Hematopoietic multipotent progenitor cell treated with erythropoietin and hydrocortisone succinate and interleukin-3 and kit ligand, for 17 days (in vitro differentiated cells): ENCODE data around the gene GRM6.

ENCODE experiments used
- DNase-seq: peaks from one replicate; pipeline ENCODE4 v3.0.0-alpha.2; 2015; ENCODE audit warnings: low spot score

Gene GRM6

DNA sequence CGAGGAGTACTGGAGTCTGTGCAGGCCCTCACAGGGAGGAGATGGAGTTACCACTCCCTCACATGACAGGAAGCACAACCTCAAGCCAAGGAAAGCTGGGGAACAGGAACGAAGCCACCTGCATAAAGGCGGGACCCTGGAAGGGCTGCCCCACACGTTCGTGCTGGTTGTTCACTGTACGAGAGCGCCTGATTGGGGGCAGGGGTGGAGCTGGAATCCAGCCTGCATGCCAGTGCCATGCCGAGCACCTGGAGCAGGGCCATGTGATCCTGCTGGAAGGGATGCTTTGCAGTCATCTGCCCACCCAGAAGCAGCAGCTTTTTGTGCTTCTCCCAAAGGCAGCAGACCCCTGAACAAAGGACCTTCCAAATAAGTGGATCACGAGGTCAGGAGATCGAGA, 11.4 kb downstream of the GRM6 start:
- no peak for DNase-seq

- DNase-seq: no peak
Observed at GRCh38 chr5:178982941-178983340, 12.2 kb downstream of the GRM6 start.

GRCh38 chr5:178981381-178981780, 13.7 kb downstream of the GRM6 start:
- DNase-seq: no peak

DNA sequence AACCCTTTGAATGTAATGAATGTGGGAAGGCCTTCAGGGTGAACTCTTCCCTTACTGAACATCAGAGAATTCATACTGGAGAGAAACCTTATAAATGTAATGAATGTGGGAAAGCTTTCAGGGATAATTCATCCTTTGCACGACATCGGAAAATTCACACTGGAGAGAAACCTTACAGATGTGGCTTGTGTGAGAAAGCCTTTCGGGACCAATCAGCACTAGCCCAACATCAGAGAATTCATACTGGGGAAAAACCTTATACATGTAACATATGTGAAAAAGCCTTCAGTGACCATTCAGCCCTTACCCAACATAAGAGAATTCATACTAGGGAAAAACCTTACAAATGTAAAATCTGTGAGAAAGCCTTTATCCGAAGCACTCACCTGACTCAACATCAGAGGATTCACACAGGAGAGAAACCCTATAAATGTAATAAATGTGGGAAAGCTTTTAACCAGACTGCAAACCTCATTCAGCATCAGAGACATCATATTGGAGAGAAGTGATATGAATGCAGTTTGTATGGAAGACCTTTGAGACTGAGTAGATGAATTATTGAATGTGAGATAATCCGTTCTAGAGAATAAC, 29.6 kb downstream of the GRM6 start:
- DNase-seq: no peak

- DNase-seq: no peak
Observed at GRCh38 chr5:178941361-178941760, 53.8 kb downstream of the GRM6 start.

GRCh38 chr5:178940569-178941360, 54.4 kb downstream of the GRM6 start, which contains the start of gene ZNF454:
ZNF454 (plus strand) TSS chr5:178941198; CDS start chr5:178942792, 1,594 bp downstream.
- DNase-seq: no peak

DNA sequence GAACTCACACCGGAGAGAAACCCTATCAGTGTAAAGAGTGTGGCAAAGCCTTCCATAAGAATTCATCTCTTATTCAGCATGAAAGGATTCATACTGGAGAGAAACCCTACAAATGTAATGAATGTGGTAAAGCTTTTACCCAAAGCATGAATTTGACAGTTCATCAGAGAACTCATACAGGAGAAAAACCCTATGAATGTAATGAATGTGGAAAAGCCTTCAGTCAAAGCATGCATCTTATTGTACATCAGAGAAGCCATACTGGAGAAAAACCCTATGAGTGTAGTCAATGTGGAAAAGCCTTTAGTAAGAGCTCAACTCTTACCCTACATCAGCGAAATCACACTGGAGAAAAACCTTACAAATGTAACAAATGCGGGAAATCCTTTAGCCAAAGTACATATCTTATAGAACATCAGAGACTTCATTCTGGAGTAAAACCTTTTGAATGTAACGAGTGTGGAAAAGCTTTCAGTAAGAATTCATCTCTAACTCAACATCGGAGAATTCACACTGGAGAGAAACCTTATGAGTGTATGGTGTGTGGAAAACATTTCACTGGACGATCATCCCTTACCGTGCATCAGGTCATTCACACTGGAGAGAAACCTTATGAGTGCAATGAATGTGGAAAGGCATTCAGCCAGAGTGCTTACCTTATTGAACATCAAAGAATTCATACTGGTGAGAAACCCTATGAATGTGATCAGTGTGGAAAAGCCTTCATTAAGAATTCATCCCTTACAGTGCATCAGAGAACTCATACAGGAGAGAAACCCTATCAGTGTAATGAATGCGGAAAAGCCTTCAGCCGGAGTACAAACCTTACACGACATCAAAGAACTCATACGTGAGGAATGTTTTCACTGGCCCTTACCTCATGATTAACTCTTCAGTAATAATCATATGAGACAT, 63.0 kb downstream of the GRM6 start:
- DNase-seq: no peak
